Mesenchymal stem cell (in vitro differentiated cells and primary cell): ENCODE results near the gene SLA2.
"Not testable (repeated sequence)": the region's sequence is repeated elsewhere in the genome, so short reads cannot be mapped to it uniquely, and the experiment has no call there.

Experiments used
- DNase-seq: peaks from one replicate; pipeline ENCODE4 v3.0.0-alpha.2; 2013
- H2AFZ ChIP-seq: one replicate; pipeline ENCODE4 v1.6.1; 2013; ENCODE audit warnings: low read depth, mild to moderate bottlenecking, control low read depth, inconsistent platforms, low read length, moderate library complexity
- H2AK5ac ChIP-seq: 2 replicates; pipeline ENCODE4 v1.6.1; 2013; ENCODE audit warnings: low read length, moderate library complexity, mild to moderate bottlenecking, inconsistent platforms; ENCODE audit not compliant: severe bottlenecking
- H2BK120ac ChIP-seq: one replicate; pipeline ENCODE4 v1.6.1; 2013; ENCODE audit warnings: low read depth, mild to moderate bottlenecking, inconsistent platforms, low read length, moderate library complexity
- H2BK12ac ChIP-seq, 2 experiments: one replicate each; pipeline ENCODE4 v1.6.1; 2013; ENCODE audit warnings: inconsistent platforms in 2 of 2, low read length in 2 of 2, mild to moderate bottlenecking in 2 of 2, moderate library complexity in 2 of 2, control low read depth in 1 of 2
- H2BK15ac ChIP-seq: one replicate; pipeline ENCODE4 v1.6.1; 2013; ENCODE audit warnings: mild to moderate bottlenecking, low read depth, inconsistent platforms; ENCODE audit not compliant: poor library complexity, severe bottlenecking
- H2BK5ac ChIP-seq: 2 replicates; pipeline ENCODE4 v1.6.1; 2013; ENCODE audit warnings: low read depth, mild to moderate bottlenecking, low read length, control low read depth, inconsistent platforms; ENCODE audit not compliant: poor library complexity, severe bottlenecking
- H3K14ac ChIP-seq, 2 experiments: one replicate each; pipeline ENCODE4 v1.6.1; 2013; ENCODE audit warnings: inconsistent platforms in 2 of 2, low read length in 2 of 2, control low read depth in 1 of 2, mild to moderate bottlenecking in 1 of 2, moderate library complexity in 1 of 2
- H3K18ac ChIP-seq, 2 experiments: one replicate each; pipeline ENCODE4 v1.6.1; 2013; ENCODE audit warnings: inconsistent platforms in 2 of 2, low read length in 2 of 2, control low read depth in 1 of 2, low read depth in 1 of 2, mild to moderate bottlenecking in 1 of 2
- H3K23ac ChIP-seq, 2 experiments: one replicate each; pipeline ENCODE4 v1.6.1; 2013; ENCODE audit warnings: inconsistent platforms in 2 of 2, low read length in 2 of 2, mild to moderate bottlenecking in 2 of 2, moderate library complexity in 2 of 2, control low read depth in 1 of 2
- H3K27ac ChIP-seq: 2 replicates; pipeline ENCODE4 v1.5.1; 2013; ENCODE audit warnings: mild to moderate bottlenecking, moderate library complexity, low read length, control low read depth, inconsistent platforms; ENCODE audit not compliant: poor library complexity, severe bottlenecking
- H3K27me3 ChIP-seq, 2 experiments: 2 replicates each; pipeline versions ENCODE4 v1.6.1 to v1.7.0; 2013; ENCODE audit warnings: low read length in 2 of 2, mild to moderate bottlenecking in 2 of 2, moderate library complexity in 2 of 2, control low read depth in 1 of 2, inconsistent platforms in 1 of 2; ENCODE audit not compliant: control insufficient read depth in 1 of 2, insufficient read depth in 1 of 2
- H3K36me3 ChIP-seq, 2 experiments: 2 replicates each; pipeline versions ENCODE4 v1.6.1 to v1.7.0; 2013; ENCODE audit warnings: low read length in 2 of 2, control low read depth in 1 of 2, inconsistent platforms in 1 of 2, low read depth in 1 of 2, mild to moderate bottlenecking in 1 of 2; ENCODE audit not compliant: insufficient read depth in 2 of 2, control insufficient read depth in 1 of 2
- H3K4ac ChIP-seq, 2 experiments: one replicate each; pipeline ENCODE4 v1.6.1; 2013; ENCODE audit warnings: inconsistent platforms in 2 of 2, low read length in 2 of 2, mild to moderate bottlenecking in 2 of 2, moderate library complexity in 2 of 2, control low read depth in 1 of 2, low read depth in 1 of 2
- H3K4me1 ChIP-seq: 2 replicates; pipeline ENCODE4 v1.6.1; 2013; ENCODE audit warnings: low read depth, low read length, control low read depth; ENCODE audit not compliant: control insufficient read depth, insufficient read depth
- H3K4me2 ChIP-seq: 2 replicates; pipeline ENCODE4 v1.6.1; 2013; ENCODE audit warnings: low read length, mild to moderate bottlenecking, inconsistent platforms; ENCODE audit not compliant: poor library complexity, severe bottlenecking
- H3K4me3 ChIP-seq, 2 experiments: 2 replicates each; pipeline versions ENCODE4 v1.5.1 to v1.7.0; 2013; ENCODE audit warnings: low read length in 2 of 2, mild to moderate bottlenecking in 2 of 2, control low read depth in 1 of 2, low read depth in 1 of 2; ENCODE audit not compliant: insufficient read depth in 1 of 2
- H3K79me1 ChIP-seq: replicated peaks from 2 replicates; pipeline ENCODE4 v1.6.1; 2013; ENCODE audit warnings: mild to moderate bottlenecking, control low read depth, low read length, inconsistent platforms; ENCODE audit not compliant: poor library complexity, severe bottlenecking
- H3K9ac ChIP-seq: 2 replicates; pipeline ENCODE4 v1.7.0; 2013; ENCODE audit warnings: mild to moderate bottlenecking, low read length, moderate library complexity
- H3K9me3 ChIP-seq: 2 replicates; pipeline ENCODE4 v1.7.0; 2013; ENCODE audit warnings: mild to moderate bottlenecking, low read length; ENCODE audit not compliant: control insufficient read depth
- H4K8ac ChIP-seq: one replicate; pipeline ENCODE4 v1.6.1; 2013; ENCODE audit warnings: inconsistent platforms, mild to moderate bottlenecking, low read length, moderate library complexity
- H4K91ac ChIP-seq: one replicate; pipeline ENCODE4 v1.6.1; 2013; ENCODE audit warnings: mild to moderate bottlenecking, low read length, inconsistent platforms
- WGBS: methylation state at CpG from one replicate; pipeline ENCODE4 v1.1.7; 2013; ENCODE audit warnings: mixed read lengths; 5-methylcytosine and 5-hydroxymethylcytosine counted together

Gene SLA2

DNA sequence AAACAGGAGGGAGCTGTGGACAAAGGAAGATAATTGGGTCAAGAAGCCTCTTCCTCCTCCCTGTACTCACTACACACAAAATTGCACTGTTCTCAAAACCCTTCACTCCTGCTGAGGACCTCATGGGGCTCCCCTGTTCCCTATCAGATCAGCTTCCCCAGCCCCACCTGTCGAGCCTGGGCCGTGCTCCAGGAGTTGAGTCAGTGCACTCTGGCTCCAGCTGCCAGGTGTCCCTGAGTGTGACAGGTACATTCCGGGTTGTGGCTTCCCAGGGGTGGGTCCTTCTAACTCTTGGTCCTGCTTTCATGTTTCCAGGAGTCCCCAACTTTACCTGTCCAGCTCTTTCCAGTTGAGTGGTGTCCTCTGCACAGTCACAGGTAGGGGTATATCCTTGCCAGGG is 32.0 kb downstream of the SLA2 start:
- Histone ChIP-seq H3K4me2 (no peak overlapping the region), H3K14ac (no peak overlapping the region), H3K9me3 (no peaks in the 10 kb centered on the region), H3K4me3 (no peak overlapping the region), H2BK120ac (no peak overlapping the region), H3K9ac (no peak overlapping the region), H2AK5ac (no peak overlapping the region), H3K4ac (no peak overlapping the region), H3K79me1 (peaks cover 19% of the 10 kb centered on the region), H3K18ac (no peak overlapping the region), H3K27me3 (no peaks in the 10 kb centered on the region), H4K91ac (no peak overlapping the region), H2AFZ (no peak overlapping the region), H2BK5ac (no peak overlapping the region), H2BK15ac (no peak overlapping the region), H3K4me1 (peaks cover 16% of the 10 kb centered on the region), H2BK12ac (no peak overlapping the region), H3K23ac (no peak overlapping the region), H3K36me3 (peaks cover 50 to 70% of the 10 kb centered on the region in 2 experiments), H3K27ac (peak overlapping the region; percentile 12), H4K8ac (no peak overlapping the region)
- no peak for DNase-seq
- 94% methylated on average over 3 of the region's 3 CpGs for WGBS

GRCh38 chr20:36611625-36612024 is 34.4 kb downstream of the SLA2 start:
- Histone ChIP-seq H3K4me2 (no peak overlapping the region), H2AK5ac (no peak overlapping the region), H3K14ac (no peak overlapping the region), H3K79me1 (peaks cover 19% of the 10 kb centered on the region), H4K91ac (no peak overlapping the region), H3K9ac (no peak overlapping the region), H3K27ac (no peak overlapping the region), H2BK120ac (no peak overlapping the region), H3K18ac (no peak overlapping the region), H3K4me1 (peaks cover 19% of the 10 kb centered on the region), H3K4me3 (no peak overlapping the region), H3K9me3 (no peaks in the 10 kb centered on the region), H3K4ac (no peak overlapping the region), H2BK12ac (no peak overlapping the region), H4K8ac (no peak overlapping the region), H3K23ac (no peak overlapping the region), H3K36me3 (peaks cover 62 to 84% of the 10 kb centered on the region in 2 experiments), H2BK15ac (no peak overlapping the region), H3K27me3 (no peaks in the 10 kb centered on the region), H2BK5ac (no peak overlapping the region), H2AFZ (no peak overlapping the region)
- 93% methylated on average over 4 of the region's 5 CpGs for WGBS
- no peak for DNase-seq

GRCh38 chr20:36608388-36608728 is 37.6 kb downstream of the SLA2 start:
- H3K4me2 ChIP-seq, H3K14ac ChIP-seq, H2AFZ ChIP-seq, H3K27ac ChIP-seq, H2BK12ac ChIP-seq, H2AK5ac ChIP-seq, DNase-seq, H4K91ac ChIP-seq, H2BK120ac ChIP-seq, H3K27me3 ChIP-seq, H3K4ac ChIP-seq, H3K9me3 ChIP-seq, H3K9ac ChIP-seq, H3K18ac ChIP-seq, H3K4me1 ChIP-seq, H2BK15ac ChIP-seq, H3K4me3 ChIP-seq, H2BK5ac ChIP-seq, H4K8ac ChIP-seq, H3K23ac ChIP-seq: not testable (repeated sequence)
- H3K79me1 ChIP-seq = peaks cover 13% of the 10 kb centered on the region
- WGBS = 78% methylated on average over 6 of the region's 6 CpGs
- peaks cover 48 to 57% of the 10 kb centered on the region in 2 experiments for H3K36me3 ChIP-seq

DNA sequence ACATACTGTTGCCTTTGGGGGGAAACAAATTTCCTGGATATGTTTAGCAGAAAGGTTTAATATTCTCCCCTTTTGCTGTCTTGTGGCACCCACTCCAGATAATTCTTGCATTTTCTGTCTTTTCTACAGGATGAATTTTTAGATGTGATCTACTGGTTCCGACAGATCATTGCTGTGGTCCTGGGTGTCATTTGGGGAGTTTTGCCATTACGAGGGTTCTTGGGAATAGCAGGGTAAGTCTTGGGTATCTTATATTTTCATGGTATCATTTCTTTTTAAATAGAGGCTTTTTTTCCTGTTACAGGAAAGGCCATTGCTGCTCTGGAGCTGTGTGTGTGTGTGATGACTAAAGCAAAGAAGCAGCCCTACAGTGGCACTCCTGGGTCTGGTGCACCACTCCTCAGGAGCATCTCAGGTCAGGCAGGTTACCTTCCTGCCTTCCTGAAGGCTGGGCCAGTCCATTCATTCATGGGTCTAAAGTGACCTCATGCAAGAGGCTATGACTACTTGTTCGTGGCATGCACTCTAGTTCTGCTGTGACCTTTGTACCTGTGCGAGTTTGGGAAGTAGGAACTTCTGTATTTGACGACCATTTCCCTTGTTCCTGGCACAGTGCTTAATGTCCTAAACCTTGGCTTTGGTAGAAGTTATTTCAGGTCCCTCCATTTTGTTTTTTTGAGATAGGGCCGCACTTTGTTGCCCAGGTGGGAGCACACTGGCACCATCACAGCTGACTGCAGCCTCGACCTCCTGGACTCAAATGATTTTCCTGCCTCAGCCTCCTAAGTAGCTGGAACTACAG is 38.2 kb downstream of the SLA2 start:
- H2BK12ac ChIP-seq = no peak overlapping the region
- peak overlapping the region in 1 of 2 experiments; percentile 91 for H3K23ac ChIP-seq
- H2BK5ac ChIP-seq = no peak overlapping the region
- H3K4ac ChIP-seq = no peak overlapping the region
- no peak overlapping the region for H2BK120ac ChIP-seq
- DNase-seq = no peak
- H3K14ac ChIP-seq = no peak overlapping the region
- H2BK15ac ChIP-seq = no peak overlapping the region
- H3K4me2 ChIP-seq = no peak overlapping the region
- no peak overlapping the region for H3K27ac ChIP-seq
- H3K4me1 ChIP-seq = peaks cover 9% of the 10 kb centered on the region
- H3K36me3 ChIP-seq = peaks cover 44 to 52% of the 10 kb centered on the region in 2 experiments
- no peaks in the 10 kb centered on the region for H3K9me3 ChIP-seq
- H3K9ac ChIP-seq = peak overlapping the region; percentile 92
- H2AK5ac ChIP-seq = no peak overlapping the region
- H3K79me1 ChIP-seq = peaks cover 10% of the 10 kb centered on the region
- WGBS = 98% methylated on average over 7 of the region's 7 CpGs
- no peak overlapping the region for H4K8ac ChIP-seq
- no peaks in the 10 kb centered on the region for H3K27me3 ChIP-seq
- peak overlapping the region in 1 of 2 experiments; percentile 99 for H3K4me3 ChIP-seq
- no peak overlapping the region for H3K18ac ChIP-seq
- H2AFZ ChIP-seq = no peak overlapping the region
- H4K91ac ChIP-seq = peak overlapping the region; percentile 53
